GM21825 (cell line): Measurements from ENCODE around the gene NPNT.

Source experiments
- ATAC-seq: cut with Tn5 transposase; IDR thresholded peaks from one replicate; pipeline ENCODE4 v1.9.1; 2021; ENCODE audit warnings: mild to moderate bottlenecking, moderate library complexity; ENCODE audit not compliant: unreplicated experiment

NPNT gene

GRCh38 chr4:105912633-105913032 lies 17.4 kb downstream of the NPNT start:
- ATAC-seq, result no peak

- ATAC-seq, result no peak
These were observed 22.0 kb downstream of the NPNT start for GRCh38 chr4:105917171-105917685.

GRCh38 chr4:105921301-105921700 lies 26.0 kb downstream of the NPNT start:
- ATAC-seq, result no peak

- ATAC-seq, result no peak
These were observed 28.4 kb downstream of the NPNT start for GRCh38 chr4:105923497-105924238.

- no peak for ATAC-seq
These were observed 29.1 kb downstream of the NPNT start for GRCh38 chr4:105924341-105924740.

- no peak for ATAC-seq
These were observed 35.4 kb downstream of the NPNT start for GRCh38 chr4:105930698-105931097.

GRCh38 chr4:105933083-105933482 lies 37.8 kb downstream of the NPNT start:
- ATAC-seq, result no peak

GRCh38 chr4:105934386-105934785 lies 39.1 kb downstream of the NPNT start:
- ATAC-seq, result no peak

GRCh38 chr4:105936901-105937300 lies 41.6 kb downstream of the NPNT start:
- no peak for ATAC-seq

GRCh38 chr4:105937759-105938158 lies 42.5 kb downstream of the NPNT start:
- ATAC-seq, result no peak

GRCh38 chr4:105943234-105943633 lies 48.0 kb downstream of the NPNT start:
- no peak for ATAC-seq

GRCh38 chr4:105944540-105944939 lies 49.3 kb downstream of the NPNT start:
- no peak for ATAC-seq

- ATAC-seq, result no peak
These were observed 51.5 kb downstream of the NPNT start for GRCh38 chr4:105946771-105947170.

GRCh38 chr4:105950701-105951100 lies 55.4 kb downstream of the NPNT start:
- no peak for ATAC-seq

- ATAC-seq, result no peak
These were observed 55.9 kb downstream of the NPNT start for GRCh38 chr4:105951198-105951597.

GRCh38 chr4:105952591-105952990 lies 57.3 kb downstream of the NPNT start:
- ATAC-seq, result no peak

- no peak for ATAC-seq
These were observed 61.3 kb downstream of the NPNT start for GRCh38 chr4:105956569-105956968.

- no peak for ATAC-seq
These were observed 62.4 kb downstream of the NPNT start for GRCh38 chr4:105957680-105958079.

- no peak for ATAC-seq
These were observed 68.5 kb downstream of the NPNT start for GRCh38 chr4:105963461-105964400.

GRCh38 chr4:105965183-105965800 lies 70.0 kb downstream of the NPNT start:
- ATAC-seq, result no peak

GRCh38 chr4:105966051-105966450 lies 70.8 kb downstream of the NPNT start:
- ATAC-seq, result no peak
